ENCODE measurements around the gene TMEM250.
"Not testable (repeated sequence)": the region's sequence is repeated elsewhere in the genome, so short reads cannot be mapped to it uniquely, and the experiment has no call there.

Gene TMEM250

GRCh38 chr9:136112541-136112940 is 6.1 kb downstream of the TMEM250 start:
- DNase-seq (ENCODE audit: low read depth, low spot score), result no peak

GRCh38 chr9:136111910-136112309 is 6.8 kb downstream of the TMEM250 start:
- DNase-seq (ENCODE audit: low read depth, low spot score), result no peak

GRCh38 chr9:136111190-136111589 is 7.5 kb downstream of the TMEM250 start:
- no peak for DNase-seq (ENCODE audit: low read depth, low spot score)

- no peak for DNase-seq (ENCODE audit: low read depth, low spot score)
These were observed 8.3 kb downstream of the TMEM250 start for GRCh38 chr9:136110082-136111061.

- DNase-seq (ENCODE audit: low read depth, low spot score), result no peak
These were observed 9.2 kb downstream of the TMEM250 start for GRCh38 chr9:136109351-136110081.

- no peak for DNase-seq (ENCODE audit: low read depth, low spot score)
These were observed 9.9 kb downstream of the TMEM250 start for GRCh38 chr9:136108648-136109266.

- no peak for DNase-seq (ENCODE audit: low read depth, low spot score)
These were observed 10.6 kb downstream of the TMEM250 start for GRCh38 chr9:136107953-136108647.

GRCh38 chr9:136107155-136107952 is 11.3 kb downstream of the TMEM250 start:
- no peak for DNase-seq (ENCODE audit: low read depth, low spot score)

GRCh38 chr9:136105398-136106135 is 13.1 kb downstream of the TMEM250 start:
- no peak for DNase-seq (ENCODE audit: low read depth, low spot score)

GRCh38 chr9:136104916-136105315 is 13.8 kb downstream of the TMEM250 start:
- no peak for DNase-seq (ENCODE audit: low read depth, low spot score)

GRCh38 chr9:136104488-136104800 is 14.2 kb downstream of the TMEM250 start:
- DNase-seq (ENCODE audit: low read depth, low spot score), result no peak

- no peak for DNase-seq (ENCODE audit: low read depth, low spot score)
These were observed 14.8 kb downstream of the TMEM250 start for GRCh38 chr9:136103651-136104487.

GRCh38 chr9:136101615-136102074 is 17.0 kb downstream of the TMEM250 start:
- not testable (repeated sequence) for DNase-seq (ENCODE audit: low read depth, low spot score)

GRCh38 chr9:136100700-136101614 is 17.7 kb downstream of the TMEM250 start:
- DNase-seq (ENCODE audit: low read depth, low spot score), result no peak

- no peak for DNase-seq (ENCODE audit: low read depth, low spot score)
These were observed 19.1 kb downstream of the TMEM250 start for GRCh38 chr9:136099542-136099941.

- DNase-seq (ENCODE audit: low read depth, low spot score), result no peak
These were observed 19.8 kb downstream of the TMEM250 start for GRCh38 chr9:136098844-136099243.

- no peak for DNase-seq (ENCODE audit: low read depth, low spot score)
These were observed 20.5 kb downstream of the TMEM250 start for GRCh38 chr9:136098210-136098609.

GRCh38 chr9:136096505-136097001 is 22.1 kb downstream of the TMEM250 start:
- DNase-seq (ENCODE audit: low read depth, low spot score), result no peak
